Tibial nerve (tissue), 4 donors: Measurements from ENCODE around the gene PGRMC1. TPM values are rescaled to one million over a fixed set of nuclear protein-coding genes. Genes with fewer than 3 reads are reported as not detected.
"Not testable (repeated sequence)": the region's sequence is repeated elsewhere in the genome, so short reads cannot be mapped to it uniquely, and the experiment has no call there.

Source experiments
- DNase-seq, 2 donors: peaks; one replicate each; pipeline ENCODE4 v3.0.0-alpha.2; 2019; ENCODE audit warnings: low spot score in 2 of 2
- H3K27ac ChIP-seq, 4 donors: fragments of 200-600 bp; sonication (generic) in 3 of 4; one replicate each; pipeline ENCODE4 v1.5.1; 2017 to 2019; ENCODE audit warnings: mild to moderate bottlenecking in 1 of 4
- H3K27me3 ChIP-seq, 2 donors: fragments of 200-600 bp; sonication (generic) in 1 of 2; one replicate each; pipeline versions ENCODE4 v1.5.1 to v1.6.0; 2017 to 2019
- H3K36me3 ChIP-seq, 3 donors: fragments of 200-600 bp; sonication (generic); one replicate each; pipeline ENCODE4 v1.5.1; 2018 to 2019
- H3K4me1 ChIP-seq, 4 donors: fragments of 200-600 bp; sonication (generic) in 3 of 4; one replicate each; pipeline ENCODE4 v1.5.1; 2017 to 2019
- H3K4me3 ChIP-seq, 4 donors: fragments of 200-600 bp; sonication (generic) in 3 of 4; one replicate each; pipeline ENCODE4 v1.5.1; 2017 to 2019; ENCODE audit warnings: mild to moderate bottlenecking in 1 of 4, moderate library complexity in 1 of 4
- H3K9me3 ChIP-seq, 4 donors: fragments of 200-600 bp; sonication (generic) in 3 of 4; one replicate each; pipeline ENCODE4 v1.5.1; 2017 to 2019
- CTCF ChIP-seq, 5 experiments: fragments of 200-600 bp in 3 of 5; fragments of 450-650 bp in 2 of 5; sonication (generic) in 3 of 5; IDR thresholded peaks; one replicate each; pipeline ENCODE4 v1.5.1; 2016 to 2019; ENCODE audit warnings: antibody characterized with exemption in 5 of 5, mild to moderate bottlenecking in 3 of 5, moderate library complexity in 2 of 5
- EP300 ChIP-seq, 2 donors: sonication (generic); formaldehyde crosslinking; IDR thresholded peaks; one replicate each; pipeline ENCODE4 v1.6.1; 2017; ENCODE audit warnings: antibody characterized with exemption in 2 of 2, mild to moderate bottlenecking in 1 of 2
- POLR2A ChIP-seq, 2 donors: fragments of 450-650 bp; IDR thresholded peaks; one replicate each; pipeline ENCODE4 v1.6.1; 2017; ENCODE audit warnings: antibody characterized with exemption in 2 of 2, mild to moderate bottlenecking in 2 of 2, moderate library complexity in 2 of 2
- WGBS, 2 donors: methylation state at CpG; one replicate each; pipeline ENCODE4 v1.1.5; 2018; 5-methylcytosine and 5-hydroxymethylcytosine counted together
- total RNA-seq, 4 donors: library from RNA; depleted of rRNA; stranded (reverse); fragments of >200 nt; gene quantifications; one replicate each; pipeline ENCODE4 v1.1.0, GENCODE V29; 2016

Gene PGRMC1
- total RNA-seq, 4 donors from 2014 or later, result 151 to 201 (median 169) TPM

- TF ChIP-seq EP300 (IDR thresholded peaks at IDR 0.05), result no peak
- TF ChIP-seq CTCF (IDR thresholded peaks at IDR 0.05), result no peak
- no peak for TF ChIP-seq POLR2A (IDR thresholded peaks at IDR 0.05)
- peaks cover 0 to 11% of the 10 kb centered on the region in 2 donors for H3K27me3 ChIP-seq
- H3K4me3 ChIP-seq, result no peak overlapping the region
- H3K36me3 ChIP-seq, result no peaks in the 10 kb centered on the region
- DNase-seq, result no peak
- H3K9me3 ChIP-seq, result no peaks in the 10 kb centered on the region
- H3K4me1 ChIP-seq, result no peaks in the 10 kb centered on the region
- H3K27ac ChIP-seq, result no peak overlapping the region
Observed at GRCh38 chrX:119290476-119290875, 54.4 kb downstream of the PGRMC1 start.

- H3K36me3 ChIP-seq, H3K4me1 ChIP-seq, DNase-seq, H3K27ac ChIP-seq, H3K9me3 ChIP-seq, H3K4me3 ChIP-seq: not testable (repeated sequence)
- WGBS, 2 donors, result 48 to 55% methylated on average over 2 of the region's 2 CpGs
- H3K27me3 ChIP-seq, result peaks cover 0 to 11% of the 10 kb centered on the region in 2 donors
Observed at GRCh38 chrX:119291246-119291645, 55.2 kb downstream of the PGRMC1 start.

- Histone ChIP-seq H3K4me3 (no peak overlapping the region), H3K9me3 (no peaks in the 10 kb centered on the region), H3K27me3 (peaks cover 0 to 7% of the 10 kb centered on the region in 2 donors), H3K36me3 (no peaks in the 10 kb centered on the region), H3K4me1 (no peaks in the 10 kb centered on the region), H3K27ac (no peak overlapping the region)
- TF ChIP-seq POLR2A (IDR thresholded peaks at IDR 0.05) (no peak), EP300 (IDR thresholded peaks at IDR 0.05) (no peak), CTCF (IDR thresholded peaks at IDR 0.05) (no peak)
- DNase-seq, result no peak
Observed at GRCh38 chrX:119292445-119292844, 56.4 kb downstream of the PGRMC1 start.

Other genes with a start within 250 kb of the PGRMC1 start
- gene CT47C1, start 163.3 kb upstream of the PGRMC1 start, total RNA-seq, result not detected
- not detected for gene KIAA1210, start 108.5 kb upstream of the PGRMC1 start, total RNA-seq
- 10 to 100 TPM; 37.8 to 46.8 (median 45.5) TPM for gene SLC25A43, start 163.1 kb downstream of the PGRMC1 start, total RNA-seq
- gene SLC25A5, start 232.2 kb downstream of the PGRMC1 start, total RNA-seq, result 100 to 1,000 TPM in 2 of 4 donors, 10 to 100 TPM in 2; 79.3 to 176 (median 93.3) TPM